K562 (cell line): ENCODE results near the gene PPP6R1. TPM values are rescaled to one million over a fixed set of nuclear protein-coding genes. Genes with fewer than 3 reads are reported as not detected.
A peak's percentile ranks its signal among the peaks of the same experiment; 100 is the strongest.

Experiments
- FOXO4 ChIP-seq: fragments of 450-650 bp; formaldehyde crosslinking; IDR thresholded peaks from 2 replicates; pipeline ENCODE4 v1.4.0; 2020; ENCODE audit warnings: mild to moderate bottlenecking, moderate library complexity
- HCFC1 ChIP-seq: IDR thresholded peaks from 2 replicates; pipeline ENCODE4 v1.6.1; 2012; ENCODE audit warnings: low read depth, low read length, improper control_type of control experiment
- MCM5 ChIP-seq: fragments of 450-650 bp; IDR thresholded peaks from 2 replicates; pipeline ENCODE4 v1.6.1; 2016; ENCODE audit warnings: low read depth
- PHB2 ChIP-seq: fragments of 450-650 bp; IDR thresholded peaks from 2 replicates; pipeline ENCODE4 v1.6.1; 2017; ENCODE audit warnings: low read depth
- PTBP1 ChIP-seq: fragments of 200-400 bp; formaldehyde crosslinking; IDR thresholded peaks from 2 replicates; pipeline ENCODE4 v1.6.1; 2017; ENCODE audit warnings: low read depth, low read length
- RNF219 ChIP-seq: fragments of 250-450 bp; sonication (Bioruptor Pico); IDR thresholded peaks from 2 replicates; pipeline ENCODE4 v1.5.0; 2022; ENCODE audit warnings: mild to moderate bottlenecking
- TBP ChIP-seq: optimal IDR thresholded peaks from 2 replicates; pipeline ENCODE3; 2011; ENCODE audit warnings: low read depth, low read length, improper control_type of control experiment
- TFAP4 ChIP-seq: sonication (generic); formaldehyde crosslinking; IDR thresholded peaks from 2 replicates; pipeline ENCODE4 v1.8.0; 2022; ENCODE audit warnings: missing genetic modification reagents, mild to moderate bottlenecking, moderate library complexity, borderline replicate concordance
- ZNF449 ChIP-seq: fragments of 250-450 bp; sonication (Bioruptor Pico); IDR thresholded peaks from 2 replicates; pipeline ENCODE4 v1.8.0; 2022; ENCODE audit warnings: moderate library complexity, mild to moderate bottlenecking, inconsistent platforms
- ZNF511 ChIP-seq: sonication (generic); formaldehyde crosslinking; IDR thresholded peaks from 2 replicates; pipeline ENCODE4 v1.8.0; 2022; ENCODE audit warnings: mild to moderate bottlenecking, missing genetic modification reagents
- ZNF77 ChIP-seq: fragments of 250-450 bp; sonication (Bioruptor Pico); IDR thresholded peaks from 2 replicates; pipeline ENCODE4 v1.5.0; 2020
- ZNF79 ChIP-seq: fragments of 250-450 bp; sonication (Bioruptor Pico); IDR thresholded peaks from 2 replicates; pipeline ENCODE4 v1.4.0; 2020; ENCODE audit warnings: low read depth, mild to moderate bottlenecking, moderate library complexity
- ZSCAN32 ChIP-seq: fragments of 450-650 bp; formaldehyde crosslinking; IDR thresholded peaks from 2 replicates; pipeline ENCODE4 v1.4.0; 2020; ENCODE audit warnings: mild to moderate bottlenecking, moderate library complexity
- polyA plus RNA-seq, 8 experiments: library from polyadenylated mRNA; depleted of rRNA in 4 of 8; stranded (reverse) in 5 of 8; unstranded in 3 of 8; fragments of >200 nt; fragmentation: Nextera tagmentation in 2 of 8; fragmentation: Illumina TruSeq in 1 of 8; extraction: Ambion mirVana in 2 of 8; extraction: Trizol in 1 of 8; gene quantifications; 2 replicates each; pipeline versions ENCODE4 v1.2.1 to v1.2.3, GENCODE V29; 2011 to 2014; ENCODE audit warnings: inconsistent platforms in 1 of 8, missing spikeins in 1 of 8
- total RNA-seq, 7 experiments: library from RNA; depleted of rRNA in 6 of 7; stranded (reverse); fragments of >200 nt in 6 of 7; fragmentation: Illumina TruSeq in 2 of 7; extraction: Trizol in 2 of 7; gene quantifications; 2 replicates each; pipeline versions ENCODE4 v1.2.1 to v1.2.3, GENCODE V29; 2011 to 2021; ENCODE audit warnings: low replicate concordance in 1 of 7

Gene PPP6R1
- total and polyA plus RNA-seq, 9 of the 15 experiments (the other 6 are each of a cell fraction or from before 2014, with no cell fraction given), result 0.48 to 135 (median 37.2) TPM

GRCh38 chr19:55305983-55306562 lies 47.3 kb upstream of the PPP6R1 start (continued):
- TF ChIP-seq FOXO4 (CRISPR knock-in tag), result no peak
- no peak for TF ChIP-seq TBP
- TF ChIP-seq PTBP1, result no peak
- no peak for TF ChIP-seq RNF219 (CRISPR knock-in tag)
- no peak for TF ChIP-seq ZNF449 (CRISPR knock-in tag)
- TF ChIP-seq HCFC1, result peak; percentile 59
- TF ChIP-seq ZSCAN32, result no peak
- TF ChIP-seq ZNF79 (CRISPR knock-in tag), result no peak
- no peak for TF ChIP-seq MCM5
- TF ChIP-seq ZNF77 (CRISPR knock-in tag), result no peak
- TF ChIP-seq ZNF511 (CRISPR knock-in tag), result no peak
- no peak for TF ChIP-seq PHB2
- 0 out of 2 replicates have a peak, but pooled peaks have one; percentile 9 for TF ChIP-seq TFAP4
